GM23248 (cell line): ENCODE measurements around the gene SRC. TPM values are rescaled to one million over a fixed set of nuclear protein-coding genes. Genes with fewer than 3 reads are reported as not detected.

Source experiments
- DNase-seq: peaks from one replicate; pipeline ENCODE4 v3.0.0-alpha.2; 2015
- H2AFZ ChIP-seq: fragments of 200-600 bp; sonication (generic); 2 replicates; pipeline ENCODE4 v1.6.1; 2016; ENCODE audit warnings: antibody characterized with exemption
- H3F3A ChIP-seq: fragments of 200-600 bp; sonication (generic); 2 replicates; pipeline ENCODE4 v1.6.1; 2016; ENCODE audit warnings: mild to moderate bottlenecking, antibody characterized with exemption, mixed run types; ENCODE audit not compliant: insufficient read depth
- H3K27ac ChIP-seq: fragments of 200-600 bp; sonication (generic); 2 replicates; pipeline ENCODE4 v1.5.1; 2016; ENCODE audit warnings: mild to moderate bottlenecking
- H3K27me3 ChIP-seq: fragments of 200-600 bp; sonication (generic); replicated peaks from 2 replicates; pipeline ENCODE4 v1.6.1; 2016; ENCODE audit warnings: mild to moderate bottlenecking; ENCODE audit not compliant: insufficient read depth
- H3K36me3 ChIP-seq: fragments of 200-600 bp; sonication (generic); 2 replicates; pipeline ENCODE4 v1.6.1; 2016; ENCODE audit warnings: low read depth, mild to moderate bottlenecking
- H3K4me1 ChIP-seq: fragments of 200-600 bp; sonication (generic); 2 replicates; pipeline ENCODE4 v1.6.1; 2016; ENCODE audit warnings: mild to moderate bottlenecking; ENCODE audit not compliant: insufficient read depth
- H3K4me2 ChIP-seq: fragments of 200-600 bp; sonication (generic); one replicate; pipeline ENCODE4 v1.6.1; 2016; ENCODE audit warnings: mild to moderate bottlenecking; ENCODE audit not compliant: unreplicated experiment
- H3K4me3 ChIP-seq: fragments of 200-600 bp; sonication (generic); 2 replicates; pipeline ENCODE4 v1.5.1; 2016; ENCODE audit warnings: mild to moderate bottlenecking
- H3K79me2 ChIP-seq: fragments of 200-600 bp; sonication (generic); 2 replicates; pipeline ENCODE4 v1.6.1; 2016; ENCODE audit warnings: mild to moderate bottlenecking; ENCODE audit not compliant: insufficient read depth
- H3K9ac ChIP-seq: fragments of 200-600 bp; sonication (generic); 2 replicates; pipeline ENCODE4 v1.6.1; 2016; ENCODE audit warnings: mild to moderate bottlenecking
- H3K9me2 ChIP-seq: fragments of 200-600 bp; sonication (generic); 2 replicates; pipeline ENCODE4 v1.6.1; 2016; ENCODE audit warnings: mixed run types, mild to moderate bottlenecking, moderate library complexity; ENCODE audit not compliant: insufficient read depth
- H3K9me3 ChIP-seq: fragments of 200-600 bp; sonication (generic); one replicate; pipeline ENCODE4 v1.6.1; 2017; ENCODE audit warnings: low read depth
- H4K20me1 ChIP-seq: fragments of 200-600 bp; sonication (generic); 2 replicates; pipeline ENCODE4 v1.6.0; 2016; ENCODE audit not compliant: insufficient read depth
- EZH2 ChIP-seq: fragments of 200-600 bp; sonication (generic); IDR thresholded peaks from 2 replicates; pipeline ENCODE4 v1.6.1; 2018; ENCODE audit warnings: antibody characterized with exemption, mild to moderate bottlenecking; ENCODE audit not compliant: insufficient read depth, poor library complexity, severe bottlenecking
- EZH2phosphoT487 ChIP-seq: fragments of 200-600 bp; sonication (generic); IDR thresholded peaks from 2 replicates; pipeline ENCODE4 v1.6.1; 2018; ENCODE audit warnings: antibody characterized with exemption, moderate library complexity, mild to moderate bottlenecking, low read depth; ENCODE audit not compliant: insufficient read depth
- WGBS, 2 experiments: methylation state at CpG; one replicate each; pipeline ENCODE4 v1.1.6; 2015 to 2017; ENCODE audit warnings: low lambda C conversion rate in 2 of 2, low coverage in 1 of 2; ENCODE audit errors: missing lambda C conversion rate in 2 of 2; 5-methylcytosine and 5-hydroxymethylcytosine counted together
- in situ Hi-C: fragments of 300-500 bp; cut with MboI; formaldehyde crosslinking; loops from 2 replicates; pipeline ENCODE4 v1.15.0; 2020
- polyA plus RNA-seq: library from polyadenylated mRNA; unstranded; fragments of >200 nt; fragmentation: Nextera tagmentation; extraction: Ambion mirVana; gene quantifications from 2 replicates; pipeline ENCODE4 v1.2.1, GENCODE V29; 2016
- total RNA-seq: library from RNA; depleted of rRNA; stranded (reverse); fragments of >200 nt; shearing (Covaris generic); gene quantifications from 2 replicates; pipeline ENCODE4 v1.2.3, GENCODE V29; 2014

SRC gene
- total and polyA plus RNA-seq, 2 experiments from 2014 or later = 17.0 to 28.6 TPM

DNA sequence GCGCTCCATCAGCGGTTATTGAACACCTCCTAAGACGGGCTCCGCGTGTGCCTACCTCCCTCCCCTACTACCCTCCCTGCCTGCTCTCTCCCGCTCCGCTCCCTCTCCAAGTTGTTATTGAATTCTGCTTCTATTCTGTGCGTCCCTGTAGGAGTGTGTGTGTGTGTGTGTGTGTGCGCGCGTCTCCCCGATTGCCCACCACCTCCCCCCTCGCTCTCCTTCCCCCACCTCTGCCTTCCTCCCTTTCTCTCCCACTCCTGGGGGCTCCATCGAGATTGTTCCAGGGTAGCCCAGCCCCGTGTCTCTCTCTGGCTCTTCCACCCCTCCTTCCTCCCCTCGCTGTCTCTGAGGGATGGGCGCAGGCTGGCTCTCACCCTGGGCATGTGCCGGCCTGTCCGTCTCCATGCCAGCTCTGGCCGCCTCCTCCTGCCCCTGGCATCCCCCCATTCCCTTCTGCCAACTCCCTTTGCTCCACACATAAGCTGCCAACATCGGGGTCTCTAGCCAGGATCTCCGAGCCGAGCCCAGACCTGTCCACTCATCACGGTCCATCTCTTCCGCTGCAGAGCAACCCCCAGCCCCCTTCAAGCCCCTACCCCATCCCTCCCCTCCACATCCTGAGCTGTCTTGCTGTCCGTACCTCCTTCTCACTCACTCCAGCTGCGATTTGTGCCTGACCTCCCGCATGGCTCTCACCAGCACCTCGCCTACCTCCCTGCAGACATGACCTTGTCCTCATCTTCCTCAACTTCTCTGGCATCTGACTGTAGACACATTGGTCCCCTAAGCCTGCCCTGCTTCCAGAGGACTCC, 68.5 kb downstream of the SRC start:
- Histone ChIP-seq H3K79me2 (no peaks in the 10 kb centered on the region), H3K4me1 (peaks cover 11% of the 10 kb centered on the region; the same call in 1 of the 2 replicates), H3F3A (0 out of 2 replicates have a peak, but pooled peaks cover 3% of the 10 kb centered on the region), H4K20me1 (no peaks in the 10 kb centered on the region), H3K27ac (no peak overlapping the region), H3K9ac (no peak overlapping the region), H3K36me3 (no peaks in the 10 kb centered on the region), H3K4me2 (no peak overlapping the region), H3K9me3 (no peaks in the 10 kb centered on the region), H2AFZ (no peak overlapping the region), H3K27me3 (peaks cover 15% of the 10 kb centered on the region), H3K9me2 (no peaks in the 10 kb centered on the region), H3K4me3 (no peak overlapping the region)
- no peak for TF ChIP-seq EZH2phosphoT487
- no peak for DNase-seq
- WGBS, 2 experiments = 82 to 91% methylated on average over 15 to 29 of the region's 29 CpGs
- in situ Hi-C loops = no loop called here

DNA sequence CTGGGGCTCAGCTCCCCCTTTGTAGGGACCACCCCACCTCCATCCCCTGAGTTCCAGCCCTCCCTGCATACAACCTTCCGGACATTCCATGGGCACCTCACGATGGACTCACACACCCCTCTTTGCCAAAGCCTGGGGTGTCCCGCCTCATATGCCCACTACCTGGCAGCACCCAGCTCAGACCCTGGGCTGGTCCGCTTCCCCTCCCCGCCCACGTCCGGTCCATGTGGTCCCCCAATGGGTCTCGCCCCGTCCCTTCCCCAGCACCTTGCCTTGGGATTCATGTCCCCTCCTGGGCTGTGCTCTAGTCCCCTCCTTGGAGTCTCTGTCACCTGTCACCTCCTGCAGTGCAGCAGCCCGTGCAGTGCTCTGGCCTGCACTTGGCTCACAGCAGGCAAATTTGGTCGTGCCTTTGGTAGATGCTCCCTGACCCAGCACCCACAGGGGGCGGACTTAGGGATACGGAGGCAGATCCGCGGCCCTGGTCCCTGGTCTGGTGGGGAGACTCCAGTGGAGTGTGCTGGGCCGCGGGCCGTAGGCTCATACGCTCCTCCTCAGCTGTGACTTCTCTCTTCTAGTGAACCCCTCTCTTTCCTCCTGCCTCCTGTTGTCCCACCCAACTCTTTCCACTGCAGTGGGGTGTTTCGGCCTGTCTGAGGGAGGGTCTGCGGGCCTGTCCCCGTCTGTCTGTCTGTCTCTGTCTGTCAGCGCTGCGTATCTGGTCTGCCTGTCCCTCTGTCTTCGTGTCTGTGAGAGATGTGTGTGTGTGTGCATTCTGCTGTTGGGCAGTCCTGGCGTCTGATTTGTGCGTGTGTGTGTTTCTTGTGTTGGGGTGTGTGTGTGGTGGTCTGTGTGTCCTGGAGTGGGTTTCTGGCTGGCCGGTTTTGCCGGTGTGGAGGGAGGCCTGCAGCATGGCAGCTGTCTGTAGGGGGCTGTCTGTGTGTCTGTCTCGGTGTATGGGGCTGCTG, 69.5 kb downstream of the SRC start:
- H3K9me2 ChIP-seq = no peaks in the 10 kb centered on the region
- H3K9ac ChIP-seq = no peak overlapping the region
- H3K4me1 ChIP-seq = peaks cover 11% of the 10 kb centered on the region; the same call in 1 of the 2 replicates
- H3F3A ChIP-seq = 0 out of 2 replicates have a peak, but pooled peaks cover 3% of the 10 kb centered on the region
- DNase-seq = no peak
- no peaks in the 10 kb centered on the region for H4K20me1 ChIP-seq
- H2AFZ ChIP-seq = no peak overlapping the region
- in situ Hi-C loops = no loop called here
- H3K36me3 ChIP-seq = no peaks in the 10 kb centered on the region
- 85 to 90% methylated on average over 29 to 30 of the region's 30 CpGs for WGBS, 2 experiments
- no peak overlapping the region for H3K4me3 ChIP-seq
- TF ChIP-seq EZH2 (no peak), EZH2phosphoT487 (no peak)
- no peak overlapping the region for H3K27ac ChIP-seq
- no peaks in the 10 kb centered on the region for H3K9me3 ChIP-seq
- no peak overlapping the region for H3K4me2 ChIP-seq
- H3K27me3 ChIP-seq = peaks cover 15% of the 10 kb centered on the region
- no peaks in the 10 kb centered on the region for H3K79me2 ChIP-seq

DNA sequence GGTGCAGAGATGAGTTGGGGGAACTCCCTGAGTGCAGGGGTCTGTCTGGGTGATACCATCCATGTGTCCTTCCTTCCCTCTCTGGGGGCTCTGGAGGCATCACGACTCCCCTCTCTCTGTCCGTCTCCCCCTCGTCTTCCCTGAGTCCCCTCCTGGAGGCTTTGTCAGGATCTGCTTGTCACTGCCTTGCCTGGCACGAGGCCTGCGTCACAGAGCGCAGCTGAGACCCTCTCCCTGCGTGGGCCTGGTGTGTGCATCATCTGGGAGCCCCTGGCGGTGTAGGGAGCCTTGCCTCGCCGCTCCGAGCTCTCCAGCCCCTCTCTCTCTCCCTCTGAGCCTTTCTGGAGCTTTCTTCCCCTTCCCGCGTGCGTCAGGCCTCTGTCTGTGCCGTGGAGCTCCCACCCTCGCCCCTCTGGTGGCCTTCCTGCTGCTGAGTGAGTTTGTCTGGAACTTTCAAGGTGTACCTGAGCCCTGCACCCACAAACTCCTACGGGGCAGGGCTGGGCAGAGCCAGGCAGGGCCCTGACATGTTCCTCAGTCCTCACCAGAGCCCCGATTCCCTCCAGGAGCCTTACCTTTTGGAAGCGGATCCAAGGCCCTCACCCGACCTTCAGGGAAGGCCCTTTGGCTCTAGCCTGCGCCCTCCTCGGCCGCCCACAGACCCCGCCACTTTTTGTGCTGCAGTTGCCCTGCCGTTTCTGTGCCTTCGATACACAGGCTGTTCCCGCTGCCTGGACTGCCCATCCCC, 70.3 kb downstream of the SRC start:
- Histone ChIP-seq H3K9me2 (no peaks in the 10 kb centered on the region), H2AFZ (no peak overlapping the region), H3K27ac (no peak overlapping the region), H3K36me3 (no peaks in the 10 kb centered on the region), H3K4me1 (peaks cover 11% of the 10 kb centered on the region; the same call in 1 of the 2 replicates), H3K79me2 (no peaks in the 10 kb centered on the region), H3K4me2 (no peak overlapping the region), H3K9me3 (no peaks in the 10 kb centered on the region), H3K9ac (no peak overlapping the region), H4K20me1 (no peaks in the 10 kb centered on the region), H3F3A (0 out of 2 replicates have a peak, but pooled peaks cover 3% of the 10 kb centered on the region), H3K27me3 (peaks cover 22% of the 10 kb centered on the region), H3K4me3 (no peak overlapping the region)
- TF ChIP-seq EZH2phosphoT487 (no peak), EZH2 (no peak)
- 86 to 91% methylated on average over 27 of the region's 27 CpGs for WGBS, 2 experiments
- in situ Hi-C loops = no loop called here
- no peak for DNase-seq
